ENCODE measurements around the gene FBXO21.
"Not testable (repeated sequence)": the region's sequence is repeated elsewhere in the genome, so short reads cannot be mapped to it uniquely, and the experiment has no call there.

FBXO21 gene

DNA sequence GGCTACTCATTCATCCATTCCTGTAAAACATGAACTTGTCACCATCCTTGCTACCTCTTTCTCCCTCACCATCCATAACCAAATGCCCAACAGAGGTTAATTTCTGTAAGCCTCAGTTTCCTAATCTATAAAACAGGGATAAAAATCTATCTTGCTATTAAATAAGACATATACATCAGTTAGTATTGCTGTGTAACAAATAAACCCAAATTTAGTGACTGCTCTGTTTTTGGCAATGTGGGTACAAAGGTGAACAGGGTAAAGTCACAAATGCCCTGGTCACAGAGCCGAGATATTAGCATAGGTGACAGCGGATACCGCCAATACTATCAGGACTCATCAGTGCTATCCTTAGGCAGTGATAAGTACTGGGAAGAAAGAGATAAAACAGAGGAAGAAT, 3.6 kb upstream of the FBXO21 start:
- no peak overlapping the region for H3K27ac ChIP-seq
- TF ChIP-seq, protein P1, sequence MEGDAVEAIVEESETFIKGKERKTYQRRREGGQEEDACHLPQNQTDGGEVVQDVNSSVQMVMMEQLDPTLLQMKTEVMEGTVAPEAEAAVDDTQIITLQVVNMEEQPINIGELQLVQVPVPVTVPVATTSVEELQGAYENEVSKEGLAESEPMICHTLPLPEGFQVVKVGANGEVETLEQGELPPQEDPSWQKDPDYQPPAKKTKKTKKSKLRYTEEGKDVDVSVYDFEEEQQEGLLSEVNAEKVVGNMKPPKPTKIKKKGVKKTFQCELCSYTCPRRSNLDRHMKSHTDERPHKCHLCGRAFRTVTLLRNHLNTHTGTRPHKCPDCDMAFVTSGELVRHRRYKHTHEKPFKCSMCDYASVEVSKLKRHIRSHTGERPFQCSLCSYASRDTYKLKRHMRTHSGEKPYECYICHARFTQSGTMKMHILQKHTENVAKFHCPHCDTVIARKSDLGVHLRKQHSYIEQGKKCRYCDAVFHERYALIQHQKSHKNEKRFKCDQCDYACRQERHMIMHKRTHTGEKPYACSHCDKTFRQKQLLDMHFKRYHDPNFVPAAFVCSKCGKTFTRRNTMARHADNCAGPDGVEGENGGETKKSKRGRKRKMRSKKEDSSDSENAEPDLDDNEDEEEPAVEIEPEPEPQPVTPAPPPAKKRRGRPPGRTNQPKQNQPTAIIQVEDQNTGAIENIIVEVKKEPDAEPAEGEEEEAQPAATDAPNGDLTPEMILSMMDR (IDR thresholded peaks at IDR 0.05): no peak
- TF ChIP-seq ZFX (IDR thresholded peaks at IDR 0.05; ENCODE audit: borderline replicate concordance): no peak

- H3K27ac ChIP-seq: not testable (repeated sequence)
These were observed 2.3 kb upstream of the FBXO21 start for GRCh38 chr12:117192581-117192980.

DNA sequence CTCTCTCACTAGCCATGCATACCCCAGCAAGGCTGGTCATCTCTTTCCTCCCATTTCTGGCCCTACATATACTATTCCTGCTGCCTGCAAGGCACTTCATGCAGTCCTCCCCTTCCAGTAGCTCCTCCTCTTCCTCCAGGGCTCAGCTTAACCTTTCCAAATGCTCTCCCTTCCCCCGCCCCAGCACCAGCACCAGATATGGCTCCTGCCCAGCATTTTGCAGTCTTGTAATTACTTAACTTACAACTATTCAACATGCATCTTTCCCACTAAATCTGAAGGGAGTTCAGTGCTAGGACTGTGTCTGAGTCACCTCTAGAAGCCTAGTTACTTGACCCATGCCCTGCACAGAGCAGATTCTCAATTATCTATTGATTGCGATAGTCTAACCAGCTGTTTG, 1.8 kb upstream of the FBXO21 start:
- no peak overlapping the region for H3K27ac ChIP-seq
- TF ChIP-seq, protein P1 (IDR thresholded peaks at IDR 0.05): no peak
- TF ChIP-seq ZFX (IDR thresholded peaks at IDR 0.05; ENCODE audit: borderline replicate concordance): no peak

- peak overlapping the region; percentile 67 for H3K27ac ChIP-seq
- TF ChIP-seq, protein P1 (IDR thresholded peaks at IDR 0.05): no peak; the same call in 1 of the 2 replicates
- TF ChIP-seq ZFX (IDR thresholded peaks at IDR 0.05; ENCODE audit: borderline replicate concordance): no peak
These were observed 503 bp downstream of the FBXO21 start for GRCh38 chr12:117189725-117190209.

DNA sequence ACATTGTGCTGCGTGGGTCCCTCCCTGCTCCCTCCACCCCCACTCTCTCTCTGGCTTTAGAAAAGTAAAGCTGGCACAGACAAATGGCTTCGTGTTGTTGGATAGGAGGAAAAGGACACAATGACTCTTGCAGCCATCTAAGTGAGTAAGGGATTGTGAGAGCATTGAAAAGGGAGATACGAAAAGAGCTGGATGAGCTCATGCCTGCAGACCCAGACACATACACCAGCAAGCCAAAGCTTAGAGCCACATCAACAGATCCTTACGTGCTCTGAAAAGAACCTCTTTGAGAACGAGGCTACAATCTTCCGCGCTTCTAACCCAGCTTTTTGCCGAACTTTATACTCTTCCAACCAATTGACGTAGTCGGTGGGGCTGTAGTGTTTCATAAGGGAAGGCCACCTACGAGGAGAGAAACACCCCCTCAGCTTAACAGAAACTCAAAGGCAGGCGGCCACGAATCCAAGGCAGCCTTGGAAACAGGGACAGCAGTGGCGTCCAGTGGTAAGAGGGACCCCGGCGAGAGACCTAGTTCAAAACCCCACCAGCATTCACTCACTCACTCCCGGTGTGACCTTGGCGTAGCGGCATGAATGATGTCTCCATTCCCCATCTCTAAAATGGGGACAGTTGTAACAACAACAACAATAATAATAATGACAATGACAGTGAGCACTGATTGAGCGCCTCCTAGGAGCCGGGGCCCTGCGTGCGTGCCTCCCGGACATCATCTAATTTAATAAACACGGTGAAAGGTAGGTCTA, 1.1 kb downstream of the FBXO21 start:
- no peak for TF ChIP-seq ZFX (IDR thresholded peaks at IDR 0.05; ENCODE audit: borderline replicate concordance)
- TF ChIP-seq, protein P1 (IDR thresholded peaks at IDR 0.05): peak; percentile 24; the same call in 1 of the 2 replicates
- peak overlapping the region; percentile 67; the same call in 1 of the 2 replicates for H3K27ac ChIP-seq

- TF ChIP-seq, protein P1 (IDR thresholded peaks at IDR 0.05): no peak
- TF ChIP-seq ZFX (IDR thresholded peaks at IDR 0.05; ENCODE audit: borderline replicate concordance): no peak
- H3K27ac ChIP-seq: no peak overlapping the region
These were observed 2.1 kb downstream of the FBXO21 start for GRCh38 chr12:117188121-117188665.

DNA sequence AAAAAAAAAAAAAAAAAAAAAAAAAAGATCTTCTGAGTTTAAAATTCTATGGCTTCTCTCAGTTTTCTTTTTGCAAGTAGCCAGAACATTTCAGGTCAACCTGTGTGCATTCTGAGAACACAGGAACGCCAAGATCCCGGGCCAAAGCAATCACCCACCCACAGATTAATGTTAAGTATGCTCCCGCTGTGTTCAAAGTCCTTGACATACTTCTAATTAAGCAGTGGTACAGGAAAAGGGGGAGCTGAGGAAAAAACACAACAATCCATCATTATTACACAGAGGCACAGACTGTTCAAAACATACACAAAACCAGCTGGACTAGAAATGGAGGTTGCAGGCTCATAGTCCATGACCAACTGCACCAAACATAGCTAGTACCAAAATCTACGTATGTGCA, 2.8 kb downstream of the FBXO21 start:
- TF ChIP-seq, protein P1 (IDR thresholded peaks at IDR 0.05): no peak
- TF ChIP-seq ZFX (IDR thresholded peaks at IDR 0.05; ENCODE audit: borderline replicate concordance): no peak
- H3K27ac ChIP-seq: no peak overlapping the region

All from 22Rv1 (cell line).